ENCODE measurements around the gene CMIP. TPM values are rescaled to one million over a fixed set of nuclear protein-coding genes. Genes with fewer than 3 reads are reported as not detected.
"Not testable (repeated sequence)": the region's sequence is repeated elsewhere in the genome, so short reads cannot be mapped to it uniquely, and the experiment has no call there.

Gene CMIP
- total RNA-seq, 1 donor from 2014 or later: 59.8 TPM

GRCh38 chr16:81671738-81672597 lies 227.4 kb downstream of the CMIP start:
- intact Hi-C loops (cut with micrococcal nuclease): no loop called here

- intact Hi-C loops (cut with micrococcal nuclease): no loop called here
Observed at GRCh38 chr16:81673432-81673831, 228.8 kb downstream of the CMIP start.

GRCh38 chr16:81675662-81676061 lies 231.1 kb downstream of the CMIP start:
- intact Hi-C loops (cut with micrococcal nuclease): no loop called here

DNA sequence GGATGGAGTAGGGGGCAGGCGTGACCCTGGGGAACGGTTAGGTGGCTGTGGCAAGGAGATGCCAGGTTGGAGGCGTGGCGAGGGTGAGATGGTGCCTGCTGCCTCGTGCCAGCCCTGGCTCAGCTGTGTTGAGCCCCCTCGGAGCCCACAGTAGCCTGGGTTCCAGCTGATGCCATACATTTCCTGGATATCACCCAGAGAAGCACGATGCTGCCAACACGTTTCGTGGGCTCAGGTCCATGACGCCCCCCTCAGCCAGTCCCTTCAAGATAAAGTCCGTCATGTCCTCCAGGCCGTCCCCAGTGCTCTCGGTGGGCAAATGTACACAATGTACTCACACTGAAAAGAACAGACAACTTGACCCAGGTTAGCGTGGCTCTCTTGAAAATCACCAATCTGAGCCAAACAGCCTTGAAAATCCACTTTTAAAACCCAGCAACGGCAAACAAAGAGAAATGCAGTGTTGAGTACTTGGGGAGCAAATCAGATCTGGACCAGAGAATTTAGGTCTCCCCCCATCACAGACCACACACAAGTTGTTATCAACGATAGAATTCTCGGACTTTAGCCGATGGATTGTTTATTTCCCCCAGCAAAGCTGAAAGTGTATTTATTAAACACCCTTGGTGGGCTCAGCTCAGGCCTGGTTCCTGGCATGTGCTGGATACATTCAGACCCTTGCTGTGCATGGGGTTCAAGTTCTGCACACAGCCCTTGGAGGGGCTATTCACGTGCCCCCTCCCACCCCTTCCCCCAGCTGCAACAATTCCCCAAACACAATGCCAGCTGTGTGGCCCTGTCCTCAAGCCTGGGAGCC lies 231.7 kb downstream of the CMIP start:
- intact Hi-C loops (cut with micrococcal nuclease): no loop called here

DNA sequence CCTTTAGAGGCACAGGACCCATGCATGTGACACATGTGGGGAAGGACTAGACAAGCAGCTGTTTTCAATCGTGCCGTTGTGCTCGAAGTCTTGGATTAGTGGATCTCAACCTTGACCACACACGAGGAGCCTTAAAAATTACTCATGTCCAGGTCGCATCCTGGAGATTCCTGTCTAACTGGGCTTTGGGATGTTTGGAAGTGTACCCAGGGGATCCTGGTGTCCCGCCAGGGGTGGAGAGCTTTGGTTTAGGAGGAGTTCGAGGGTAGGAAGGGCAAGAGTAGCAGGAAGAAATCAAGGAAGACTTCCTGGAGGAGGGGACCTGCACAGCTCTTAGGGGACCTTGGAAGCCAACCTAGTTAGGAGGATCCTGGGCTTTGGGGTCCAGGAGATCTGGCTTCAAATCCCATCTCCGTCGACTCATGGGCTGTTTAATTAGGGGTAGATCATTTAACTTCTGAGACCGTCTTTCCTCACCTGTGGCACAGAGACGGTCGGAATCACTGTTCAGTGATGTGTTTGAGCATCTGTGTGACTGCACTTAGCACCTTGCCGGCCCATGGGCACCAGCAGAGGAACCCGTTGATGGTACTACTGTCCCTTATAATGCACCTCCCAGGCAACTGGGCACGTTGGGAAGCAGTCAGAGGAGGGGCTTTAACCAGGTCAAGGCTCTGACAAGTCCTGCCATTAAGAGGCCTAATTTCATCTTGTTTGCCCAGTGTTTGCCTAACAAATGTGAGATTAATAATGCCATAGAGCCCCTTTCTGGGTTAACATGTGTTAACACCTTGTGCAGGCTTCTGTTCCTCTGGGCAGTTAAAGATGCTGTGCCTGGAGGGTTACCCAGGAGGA lies 232.5 kb downstream of the CMIP start:
- intact Hi-C loops (cut with micrococcal nuclease): no loop called here

DNA sequence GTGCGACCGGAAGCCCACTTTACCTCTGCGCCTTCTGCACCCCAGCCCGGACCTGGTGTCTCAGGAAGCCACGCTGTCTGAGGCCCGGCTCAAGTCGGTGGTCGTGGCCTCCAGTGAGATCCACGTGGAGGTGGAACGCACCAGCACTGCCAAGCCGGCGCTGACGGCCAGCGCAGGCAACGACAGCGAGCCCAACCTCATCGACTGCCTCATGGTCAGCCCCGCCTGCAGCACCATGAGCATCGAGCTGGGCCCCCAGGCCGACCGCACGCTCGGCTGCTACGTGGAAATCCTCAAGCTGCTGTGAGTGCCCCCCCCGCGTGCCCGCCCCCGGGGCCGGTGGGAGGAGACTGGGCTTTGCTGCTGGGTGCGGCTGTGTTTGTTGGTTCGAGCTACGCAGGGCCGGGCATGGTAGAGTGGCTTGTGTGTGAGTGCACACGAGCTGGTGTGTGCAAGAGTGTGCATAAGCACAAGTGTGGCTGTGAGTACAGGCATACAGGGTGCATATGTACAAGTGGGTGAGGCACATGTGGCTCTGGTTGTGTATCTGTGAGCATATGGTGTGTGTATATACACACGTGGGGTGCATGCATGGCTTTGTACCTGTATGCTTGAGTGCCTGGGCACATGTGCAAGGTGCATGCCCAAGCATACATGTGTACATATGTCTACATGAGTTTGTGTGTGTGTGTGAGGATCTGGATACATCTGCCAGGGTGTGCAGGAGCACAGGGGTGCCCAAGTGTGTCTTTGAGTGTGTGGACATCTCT lies 233.9 kb downstream of the CMIP start:
- intact Hi-C loops (cut with micrococcal nuclease): no loop called here

GRCh38 chr16:81679721-81680430 lies 235.3 kb downstream of the CMIP start:
- intact Hi-C loops (cut with micrococcal nuclease): no loop called here

DNA sequence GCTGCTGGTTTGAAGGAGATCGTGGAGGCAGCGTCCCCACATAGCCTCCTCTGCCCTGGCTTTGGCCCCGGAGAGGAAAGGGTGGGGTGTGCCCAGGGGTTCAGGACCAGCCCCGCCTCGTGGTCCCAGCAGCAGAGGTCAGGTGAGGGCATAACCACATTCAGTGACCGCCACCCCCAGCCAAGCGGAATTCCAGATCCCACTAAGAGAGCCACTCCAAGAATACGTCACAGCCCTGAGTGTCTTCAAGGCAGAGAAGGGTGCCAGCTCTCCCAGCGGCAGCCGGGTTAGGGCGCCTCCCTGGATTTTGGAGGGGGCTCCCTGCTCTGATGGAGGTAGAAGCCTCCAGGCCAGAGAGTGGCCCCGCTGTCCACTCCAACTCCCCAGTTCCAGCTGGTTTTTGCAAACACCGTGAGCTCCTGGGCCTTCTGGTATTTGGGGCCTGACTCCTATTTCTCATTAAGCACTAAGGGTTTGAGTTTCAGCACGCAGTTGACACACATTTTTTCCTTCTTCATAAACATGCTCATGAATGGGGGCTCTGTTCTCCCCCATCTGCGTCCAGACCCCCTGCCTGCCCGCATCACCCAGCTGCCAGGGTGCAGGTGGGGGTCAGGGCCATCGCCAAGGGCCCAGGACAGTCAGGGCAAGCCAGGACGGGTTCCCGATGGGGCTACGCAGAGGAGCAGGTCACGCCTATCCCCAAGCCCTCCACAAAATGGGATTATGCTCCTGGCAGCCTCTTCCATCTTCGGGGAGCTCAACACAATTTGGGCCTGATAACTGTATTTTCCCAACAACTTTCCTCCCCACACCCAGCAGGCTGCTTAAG lies 236.1 kb downstream of the CMIP start:
- intact Hi-C loops (cut with micrococcal nuclease): no loop called here

DNA sequence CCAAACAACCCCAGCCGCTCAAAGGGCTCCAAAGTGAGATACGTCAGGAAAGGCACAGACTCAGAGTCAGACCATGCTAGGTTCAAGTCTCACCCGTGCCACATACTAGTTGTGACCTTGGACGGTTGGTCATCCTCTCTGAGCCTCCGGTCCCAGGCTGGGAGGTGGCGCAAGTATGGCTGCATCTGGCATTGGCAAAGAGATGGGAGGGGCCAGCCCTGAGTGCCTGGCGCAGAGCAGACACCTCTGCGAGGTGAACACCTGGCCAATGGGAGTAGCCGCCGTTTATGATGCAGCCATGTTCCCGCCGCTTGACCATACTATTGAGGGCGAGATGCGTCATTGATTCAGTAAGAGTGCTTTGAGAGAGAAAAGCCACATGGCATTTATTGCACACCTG lies 236.7 kb downstream of the CMIP start:
- intact Hi-C loops (cut with micrococcal nuclease): no loop called here

DNA sequence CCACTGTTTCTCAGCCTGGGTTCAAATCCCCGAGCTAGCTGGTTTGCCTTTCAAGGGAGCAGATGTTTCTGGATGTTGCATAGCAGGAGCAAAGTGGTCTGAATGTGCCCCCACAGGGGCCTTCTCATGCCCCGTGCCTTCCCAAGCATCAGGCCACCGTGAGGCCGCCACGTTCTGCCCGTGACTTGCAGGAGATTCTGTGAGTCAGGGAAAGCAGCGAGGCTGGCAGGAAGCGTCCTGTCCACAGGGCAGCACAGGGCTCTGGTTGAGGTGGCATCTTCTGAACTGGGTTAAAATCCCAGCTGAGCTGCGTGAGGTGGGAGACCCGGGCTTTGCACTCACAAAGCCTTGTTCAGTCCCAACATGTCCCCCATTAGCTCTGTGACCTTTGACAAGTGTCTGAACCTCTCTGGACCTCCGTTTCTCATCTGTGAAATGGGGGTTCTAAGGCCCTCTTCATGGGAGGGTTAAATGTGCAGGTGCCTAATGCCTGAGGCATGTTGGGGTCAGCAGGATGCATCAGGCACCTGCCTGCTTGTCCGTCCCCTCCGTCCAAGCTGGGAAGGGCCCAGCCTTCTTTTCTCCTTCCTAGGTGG lies 239.7 kb downstream of the CMIP start:
- intact Hi-C loops (cut with micrococcal nuclease): no loop called here

GRCh38 chr16:81684901-81685300 lies 240.3 kb downstream of the CMIP start:
- intact Hi-C loops (cut with micrococcal nuclease): no loop called here

GRCh38 chr16:81686391-81687130 lies 242.0 kb downstream of the CMIP start:
- intact Hi-C loops (cut with micrococcal nuclease): no loop called here

GRCh38 chr16:81687131-81687456 lies 242.5 kb downstream of the CMIP start:
- intact Hi-C loops (cut with micrococcal nuclease): no loop called here

DNA sequence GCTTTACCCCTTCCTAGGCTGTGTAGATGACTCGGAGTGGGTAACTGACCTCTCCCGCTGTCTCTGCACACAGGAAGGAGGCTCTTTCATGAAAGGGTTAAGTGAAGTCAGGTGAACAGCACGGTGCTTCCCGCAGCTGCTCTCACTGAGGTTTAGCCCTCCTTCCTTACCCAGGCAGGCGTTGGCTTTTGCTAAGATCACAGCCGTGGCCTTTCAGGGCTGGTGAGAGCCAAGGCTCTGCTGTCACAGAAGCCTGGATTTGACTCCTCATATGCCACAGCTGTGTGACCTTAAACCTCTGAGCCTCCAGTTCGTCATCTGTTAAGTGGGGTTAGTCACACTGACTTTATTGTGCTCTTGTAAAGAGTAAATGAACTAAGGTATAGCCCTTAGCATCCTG lies 243.6 kb downstream of the CMIP start:
- intact Hi-C loops (cut with micrococcal nuclease): no loop called here

GRCh38 chr16:81688839-81689238 lies 244.2 kb downstream of the CMIP start:
- intact Hi-C loops (cut with micrococcal nuclease): not testable (repeated sequence)

DNA sequence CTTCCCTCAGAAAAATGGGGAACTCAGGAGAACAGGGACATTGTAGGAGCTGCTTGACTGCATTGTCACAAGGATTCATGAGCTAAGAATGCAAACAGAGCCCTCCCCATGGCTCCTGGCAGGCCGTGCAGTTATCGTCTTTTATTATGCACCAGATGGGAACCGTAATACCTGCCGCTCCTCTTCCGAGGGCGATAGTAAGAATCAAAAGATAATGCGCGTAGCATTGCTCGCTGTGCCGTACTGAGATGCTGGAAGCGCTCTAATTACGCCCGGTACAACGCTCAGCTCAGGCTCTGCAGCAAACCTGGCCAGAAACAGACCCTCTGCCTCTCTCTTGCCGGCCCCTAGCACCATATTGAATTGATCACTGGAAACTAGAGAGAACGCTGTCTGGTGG lies 247.4 kb downstream of the CMIP start:
- intact Hi-C loops (cut with micrococcal nuclease): no loop called here

DNA sequence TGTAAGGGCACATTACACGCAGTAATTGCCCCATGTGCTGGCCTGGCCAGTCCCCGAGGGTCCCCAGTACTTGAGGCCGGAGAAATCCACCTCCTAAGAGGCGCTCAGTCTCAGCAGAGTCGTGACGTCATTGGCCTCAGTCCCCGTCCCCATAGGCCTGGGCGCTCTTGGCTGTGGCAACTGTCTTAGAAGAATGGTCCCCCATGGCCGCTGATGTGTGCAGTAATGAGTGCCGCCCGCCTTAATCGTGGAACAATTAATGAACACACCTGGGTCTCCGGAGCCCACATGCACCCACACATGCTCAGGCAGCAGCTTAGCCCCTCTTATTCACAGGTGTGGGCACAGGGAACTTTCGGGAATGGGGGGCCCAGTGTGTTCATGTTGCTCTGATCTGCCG lies 248.0 kb downstream of the CMIP start:
- intact Hi-C loops (cut with micrococcal nuclease): no loop called here

DNA sequence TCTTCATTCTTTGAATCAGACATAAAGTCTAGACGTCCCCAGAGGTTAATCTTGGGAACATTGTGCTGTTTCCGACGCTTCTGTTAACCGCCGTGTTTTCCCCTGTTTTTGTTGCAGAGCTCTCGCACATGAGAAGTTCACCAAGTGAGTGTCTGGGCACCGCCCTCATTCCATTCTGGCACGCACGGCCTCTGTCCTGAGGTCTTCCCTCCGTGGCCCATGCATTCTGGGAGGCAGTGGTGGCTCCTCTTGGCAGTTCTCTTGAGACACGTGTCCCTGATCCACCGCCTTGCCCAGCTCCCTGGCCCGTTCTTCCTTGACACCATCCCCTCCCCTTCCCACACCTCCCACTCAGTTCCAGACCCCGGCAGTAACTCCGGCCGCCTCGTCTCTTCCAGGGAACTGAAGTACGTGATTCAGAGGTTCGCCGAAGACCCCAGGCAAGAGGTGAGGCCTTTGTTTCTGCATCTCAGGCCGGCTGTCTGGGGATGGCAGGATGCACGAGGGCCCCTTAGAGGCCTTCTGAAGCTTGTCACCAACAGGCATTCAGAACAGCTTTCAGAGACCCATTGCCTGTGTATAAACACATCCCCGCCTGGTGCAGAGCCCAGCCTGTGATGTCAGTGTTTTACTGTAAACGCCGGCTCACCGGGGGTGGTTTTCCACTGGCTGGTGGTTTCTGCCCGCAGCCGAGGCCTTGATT lies 248.6 kb downstream of the CMIP start:
- intact Hi-C loops (cut with micrococcal nuclease): no loop called here
